Kidney tubule cell (primary cell): ENCODE data around the gene SPATA33.

Source experiments
- DNase-seq: peaks from one replicate; pipeline ENCODE4 v3.0.0-alpha.2; 2018; ENCODE audit warnings: low spot score

The SPATA33 gene

GRCh38 chr16:89657442-89658220 is at the start of gene SPATA33, which contains the start of gene CHMP1A:
Gene SPATA33, plus strand, starts transcription at chr16:89657836. Its CDS starts 76 bp downstream, at chr16:89657912.
Gene CHMP1A, minus strand, starts transcription at chr16:89657708. Its CDS starts 120 bp downstream, at chr16:89657588.
- peak; percentile 91 for DNase-seq

- DNase-seq, result no peak
Observed at GRCh38 chr16:89607937-89608740, 49.5 kb upstream of the SPATA33 start.

- no peak for DNase-seq
Observed at GRCh38 chr16:89610108-89610453, 47.6 kb upstream of the SPATA33 start.

GRCh38 chr16:89612415-89613166 is 45.0 kb upstream of the SPATA33 start:
- DNase-seq, result no peak

- DNase-seq, result peak; percentile 30
Observed at GRCh38 chr16:89613231-89613953, 44.2 kb upstream of the SPATA33 start, which contains the start of gene DPEP1. Gene DPEP1, plus strand, starts transcription at chr16:89613642. Its CDS starts 16,769 bp downstream, at chr16:89630411.

GRCh38 chr16:89613954-89614459 is 43.6 kb upstream of the SPATA33 start:
- DNase-seq, result no peak

- DNase-seq, result no peak
Observed at GRCh38 chr16:89615176-89615575, 42.5 kb upstream of the SPATA33 start.

GRCh38 chr16:89615596-89616090 is 42.0 kb upstream of the SPATA33 start:
- DNase-seq, result no peak

- DNase-seq, result no peak
Observed at GRCh38 chr16:89616623-89617022, 41.0 kb upstream of the SPATA33 start.

- no peak for DNase-seq
Observed at GRCh38 chr16:89617036-89617435, 40.6 kb upstream of the SPATA33 start.

- peak; percentile 35 for DNase-seq
Observed at GRCh38 chr16:89618109-89618998, 39.3 kb upstream of the SPATA33 start.

- no peak for DNase-seq
Observed at GRCh38 chr16:89619840-89620239, 37.8 kb upstream of the SPATA33 start.

- DNase-seq, result no peak
Observed at GRCh38 chr16:89620406-89620841, 37.2 kb upstream of the SPATA33 start.

GRCh38 chr16:89621136-89621697 is 36.4 kb upstream of the SPATA33 start:
- no peak for DNase-seq

- DNase-seq, result no peak
Observed at GRCh38 chr16:89621698-89622409, 35.8 kb upstream of the SPATA33 start.

- peak; percentile 38 for DNase-seq
Observed at GRCh38 chr16:89623511-89624261, 34.0 kb upstream of the SPATA33 start.

- no peak for DNase-seq
Observed at GRCh38 chr16:89624777-89625761, 32.6 kb upstream of the SPATA33 start.
